Testis (tissue), 3 donors: ENCODE data around the gene VSIG10L2. TPM values are rescaled to one million over a fixed set of nuclear protein-coding genes. Genes with fewer than 3 reads are reported as not detected.

Experiments
- DNase-seq: peaks from one replicate; pipeline ENCODE4 v3.0.0-alpha.2; 2019
- H3K27ac ChIP-seq, 2 donors: fragments of 200-600 bp; sonication (generic); one replicate each; pipeline ENCODE4 v1.5.1; 2019
- H3K27me3 ChIP-seq: fragments of 200-600 bp; sonication (generic); one replicate; pipeline ENCODE4 v1.5.1; 2019
- H3K36me3 ChIP-seq: fragments of 200-600 bp; sonication (generic); one replicate; pipeline ENCODE4 v1.5.1; 2017; ENCODE audit warnings: low read depth; ENCODE audit errors: missing control alignments
- H3K4me1 ChIP-seq: fragments of 200-600 bp; sonication (generic); one replicate; pipeline ENCODE4 v1.5.1; 2019
- H3K4me3 ChIP-seq, 2 donors: fragments of 200-600 bp; sonication (generic); one replicate each; pipeline ENCODE4 v1.5.1; 2017 to 2019
- H3K9me3 ChIP-seq: fragments of 200-600 bp; sonication (generic); one replicate; pipeline ENCODE4 v1.5.1; 2017
- POLR2A ChIP-seq: fragments of 450-650 bp; IDR thresholded peaks from one replicate; pipeline ENCODE4 v1.6.1; 2017; ENCODE audit warnings: antibody characterized with exemption, mild to moderate bottlenecking, moderate library complexity
- WGBS, 2 donors: methylation state at CpG; one replicate each; pipeline ENCODE4 v1.1.5; 2018; 5-methylcytosine and 5-hydroxymethylcytosine counted together
- intact Hi-C: fragments of 100-400 bp; cut with DNase I; formaldehyde crosslinking; loops from one replicate; pipeline ENCODE4 v1.15.1; 2023; ENCODE audit warnings: low total_unique reads
- polyA plus RNA-seq: library from polyadenylated mRNA; stranded (reverse); fragments of 350-450 nt; fragmentation: Illumina TruSeq; extraction: RNeasy Lipid Tissue Mini Kit (QIAGEN cat#74804); gene quantifications from one replicate; pipeline ENCODE4 v1.2.3, GENCODE V29; 2014; ENCODE audit warnings: low read depth, low replicate concordance; ENCODE audit not compliant: insufficient read depth
- total RNA-seq, 2 donors: library from RNA; depleted of rRNA; stranded (reverse); fragments of >200 nt; gene quantifications; one replicate each; pipeline ENCODE4 v1.2.3, GENCODE V29; 2016
- TF ChIP-seq, protein P1 (sequence below), 3 experiments: fragments of 450-650 bp in 2 of 3; fragments of 200-600 bp in 1 of 3; sonication (generic) in 1 of 3; IDR thresholded peaks; one replicate each; pipeline ENCODE4 v1.5.1; 2016 to 2019; ENCODE audit warnings: antibody characterized with exemption in 3 of 3, mild to moderate bottlenecking in 2 of 3, moderate library complexity in 1 of 3

The VSIG10L2 gene
- total and polyA plus RNA-seq, 3 donors from 2014 or later: not detected

DNA sequence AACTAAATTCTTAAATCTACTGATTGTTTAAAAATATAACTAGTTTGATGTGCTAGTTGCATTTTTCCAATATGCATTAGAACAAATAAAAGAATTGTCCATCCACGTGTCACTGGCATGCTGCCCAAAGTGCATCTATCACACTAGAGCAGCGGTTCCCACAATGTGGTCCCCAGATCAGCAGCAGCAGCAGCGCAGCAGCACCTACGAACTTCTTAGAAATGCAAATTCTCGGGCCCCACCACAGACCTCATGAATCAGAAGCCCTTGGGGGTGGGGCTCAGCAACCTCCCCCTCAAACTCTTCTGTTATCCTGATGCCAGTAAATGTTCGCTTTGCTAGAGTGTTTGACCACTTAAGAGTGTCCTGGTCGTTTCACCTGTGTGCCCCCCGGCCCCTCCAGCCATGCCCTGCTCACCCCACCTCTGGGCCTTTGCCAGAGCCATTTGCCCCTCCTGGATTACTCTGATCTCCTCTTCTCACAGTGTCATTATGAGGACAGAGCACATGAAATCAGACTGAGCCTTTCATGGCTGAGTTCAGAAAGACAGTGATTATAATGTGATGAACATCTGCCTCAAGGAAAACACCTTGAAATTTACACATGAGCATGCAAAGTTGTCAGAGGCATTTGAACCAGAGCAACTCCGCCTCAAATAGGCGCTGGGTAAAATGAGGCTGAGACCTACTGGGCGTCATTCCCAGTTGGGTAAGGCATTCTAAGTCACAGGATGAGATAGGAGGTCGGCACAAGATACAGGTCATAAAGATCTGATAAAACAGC is 12.6 kb upstream of the VSIG10L2 start:
- H3K27ac ChIP-seq: no peak overlapping the region
- 79 to 86% methylated on average over 12 of the region's 12 CpGs for WGBS, 2 donors
- DNase-seq: no peak
- TF ChIP-seq, protein P1, sequence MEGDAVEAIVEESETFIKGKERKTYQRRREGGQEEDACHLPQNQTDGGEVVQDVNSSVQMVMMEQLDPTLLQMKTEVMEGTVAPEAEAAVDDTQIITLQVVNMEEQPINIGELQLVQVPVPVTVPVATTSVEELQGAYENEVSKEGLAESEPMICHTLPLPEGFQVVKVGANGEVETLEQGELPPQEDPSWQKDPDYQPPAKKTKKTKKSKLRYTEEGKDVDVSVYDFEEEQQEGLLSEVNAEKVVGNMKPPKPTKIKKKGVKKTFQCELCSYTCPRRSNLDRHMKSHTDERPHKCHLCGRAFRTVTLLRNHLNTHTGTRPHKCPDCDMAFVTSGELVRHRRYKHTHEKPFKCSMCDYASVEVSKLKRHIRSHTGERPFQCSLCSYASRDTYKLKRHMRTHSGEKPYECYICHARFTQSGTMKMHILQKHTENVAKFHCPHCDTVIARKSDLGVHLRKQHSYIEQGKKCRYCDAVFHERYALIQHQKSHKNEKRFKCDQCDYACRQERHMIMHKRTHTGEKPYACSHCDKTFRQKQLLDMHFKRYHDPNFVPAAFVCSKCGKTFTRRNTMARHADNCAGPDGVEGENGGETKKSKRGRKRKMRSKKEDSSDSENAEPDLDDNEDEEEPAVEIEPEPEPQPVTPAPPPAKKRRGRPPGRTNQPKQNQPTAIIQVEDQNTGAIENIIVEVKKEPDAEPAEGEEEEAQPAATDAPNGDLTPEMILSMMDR (IDR thresholded peaks at IDR 0.05): no peak
- no peak for TF ChIP-seq POLR2A
- intact Hi-C loops: no loop called here
- H3K27me3 ChIP-seq: no peaks in the 10 kb centered on the region
- no peak overlapping the region for H3K4me3 ChIP-seq
- H3K36me3 ChIP-seq: no peaks in the 10 kb centered on the region
- H3K9me3 ChIP-seq: no peaks in the 10 kb centered on the region
- H3K4me1 ChIP-seq: no peaks in the 10 kb centered on the region

DNA sequence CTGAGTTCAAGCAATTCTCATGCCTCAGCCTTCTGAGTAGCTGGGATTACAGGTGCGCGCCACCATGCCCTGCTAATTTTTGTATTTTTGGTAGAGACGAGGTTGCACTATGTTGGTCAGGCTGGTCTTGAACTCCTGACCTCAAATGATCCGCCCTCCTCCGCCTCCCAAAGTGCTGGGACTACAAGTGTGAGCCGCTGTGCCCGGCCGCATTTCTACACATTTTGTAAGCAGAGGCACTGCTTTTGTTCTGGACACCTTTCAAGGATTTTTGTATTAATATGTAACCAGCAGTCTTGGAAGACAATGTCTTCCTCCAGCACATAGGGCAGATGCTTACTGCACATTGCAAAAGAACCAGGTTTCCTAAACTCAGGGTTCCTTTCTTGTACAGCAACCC is 11.4 kb upstream of the VSIG10L2 start:
- H3K27ac ChIP-seq: no peak overlapping the region
- no peak for DNase-seq
- H3K9me3 ChIP-seq: no peaks in the 10 kb centered on the region
- H3K36me3 ChIP-seq: no peaks in the 10 kb centered on the region
- no peaks in the 10 kb centered on the region for H3K4me1 ChIP-seq
- WGBS, 2 donors: 93 to 95% methylated on average over 8 of the region's 8 CpGs
- TF ChIP-seq, protein P1 (IDR thresholded peaks at IDR 0.05): no peak
- TF ChIP-seq POLR2A: no peak
- H3K27me3 ChIP-seq: no peaks in the 10 kb centered on the region
- intact Hi-C loops: no loop called here
- no peak overlapping the region for H3K4me3 ChIP-seq

DNA sequence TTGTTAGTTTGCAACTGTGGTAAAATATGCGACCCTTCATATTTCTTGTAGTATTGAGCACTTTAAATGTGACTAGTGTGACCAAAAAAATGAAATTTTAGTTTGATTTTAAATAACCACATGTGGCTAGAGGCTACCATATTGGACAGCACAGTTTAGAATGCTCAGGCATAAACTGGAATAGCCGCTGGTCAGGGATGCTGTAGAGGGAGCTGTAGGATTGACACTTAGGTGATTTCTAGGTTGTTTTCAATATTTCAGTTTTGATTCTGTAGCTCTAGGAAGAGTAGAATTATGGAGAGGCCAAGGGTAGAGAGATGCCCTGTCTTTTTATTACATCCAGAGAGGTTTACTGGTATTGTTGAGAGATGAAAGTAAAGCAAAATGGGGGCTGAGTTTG is 10.8 kb upstream of the VSIG10L2 start:
- intact Hi-C loops: no loop called here
- DNase-seq: no peak
- TF ChIP-seq POLR2A: no peak
- TF ChIP-seq, protein P1 (IDR thresholded peaks at IDR 0.05): no peak
- WGBS, 2 donors: 91 to 94% methylated on average over 2 of the region's 2 CpGs
- H3K36me3 ChIP-seq: no peaks in the 10 kb centered on the region
- H3K27me3 ChIP-seq: no peaks in the 10 kb centered on the region
- H3K9me3 ChIP-seq: no peaks in the 10 kb centered on the region
- no peaks in the 10 kb centered on the region for H3K4me1 ChIP-seq
- H3K27ac ChIP-seq: no peak overlapping the region
- no peak overlapping the region for H3K4me3 ChIP-seq

DNA sequence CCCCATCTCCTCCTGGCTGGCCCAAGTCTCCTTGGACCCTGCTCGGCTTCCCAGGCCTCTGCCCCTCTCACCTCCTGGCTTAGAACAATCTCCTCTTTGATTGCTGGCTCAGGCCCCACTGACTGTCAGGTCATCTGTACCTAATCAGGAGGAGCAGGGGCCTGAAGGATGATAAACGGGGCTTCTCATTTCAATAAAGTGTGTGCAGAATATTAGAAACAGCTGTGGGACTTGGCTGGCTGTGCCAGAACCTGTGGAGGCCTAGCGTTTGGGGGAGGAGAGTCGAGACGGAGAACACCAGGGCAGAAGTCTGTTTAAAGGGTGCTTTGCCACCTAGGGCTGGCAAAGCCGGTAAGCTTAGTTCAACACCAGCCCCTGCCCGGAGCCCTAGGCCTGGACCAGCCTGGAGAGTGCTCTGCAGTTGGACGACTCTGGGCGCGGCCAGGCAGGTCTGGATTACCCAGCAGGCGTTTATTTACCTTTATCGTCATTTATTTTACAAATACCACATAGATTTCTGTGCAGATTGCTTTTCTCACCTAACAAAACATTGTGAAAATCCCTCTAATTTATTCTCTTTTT is 10.1 kb upstream of the VSIG10L2 start:
- no peak overlapping the region for H3K4me3 ChIP-seq
- H3K36me3 ChIP-seq: no peaks in the 10 kb centered on the region
- no peak overlapping the region for H3K27ac ChIP-seq
- no peak for DNase-seq
- no peaks in the 10 kb centered on the region for H3K9me3 ChIP-seq
- no peaks in the 10 kb centered on the region for H3K27me3 ChIP-seq
- WGBS, 2 donors: 61 to 79% methylated on average over 11 to 12 of the region's 12 CpGs
- H3K4me1 ChIP-seq: no peaks in the 10 kb centered on the region
- intact Hi-C loops: no loop called here
- TF ChIP-seq POLR2A: no peak
- TF ChIP-seq, protein P1 (IDR thresholded peaks at IDR 0.05): no peak
